ENCODE measurements around the gene QSOX2.

Gene QSOX2

GRCh38 chr9:136264441-136265405 is 19.1 kb upstream of the QSOX2 start:
- DNase-seq: no peak

GRCh38 chr9:136264031-136264430 is 18.4 kb upstream of the QSOX2 start:
- no peak for DNase-seq

GRCh38 chr9:136262671-136263178 is 17.1 kb upstream of the QSOX2 start:
- DNase-seq: no peak

- DNase-seq: no peak
Observed at GRCh38 chr9:136261686-136262430, 16.2 kb upstream of the QSOX2 start.

- no peak for DNase-seq
Observed at GRCh38 chr9:136260936-136261472, 15.4 kb upstream of the QSOX2 start.

GRCh38 chr9:136260521-136260920 is 14.9 kb upstream of the QSOX2 start:
- DNase-seq: no peak

- no peak for DNase-seq
Observed at GRCh38 chr9:136259836-136260235, 14.2 kb upstream of the QSOX2 start.

- no peak for DNase-seq
Observed at GRCh38 chr9:136259517-136259813, 13.9 kb upstream of the QSOX2 start.

GRCh38 chr9:136258786-136259516 is 13.3 kb upstream of the QSOX2 start:
- no peak for DNase-seq

GRCh38 chr9:136258299-136258625 is 12.7 kb upstream of the QSOX2 start:
- no peak for DNase-seq

- no peak for DNase-seq
Observed at GRCh38 chr9:136257381-136258298, 12.0 kb upstream of the QSOX2 start.

- DNase-seq: peak in 1 of 2 experiments; percentile 18
Observed at GRCh38 chr9:136255896-136256890, 10.6 kb upstream of the QSOX2 start.

- no peak for DNase-seq
Observed at GRCh38 chr9:136255166-136255538, 9.5 kb upstream of the QSOX2 start.

GRCh38 chr9:136254381-136255165 is 9.0 kb upstream of the QSOX2 start:
- DNase-seq: no peak

GRCh38 chr9:136253246-136254130 is 7.9 kb upstream of the QSOX2 start:
- no peak for DNase-seq

GRCh38 chr9:136252846-136253245 is 7.2 kb upstream of the QSOX2 start:
- no peak for DNase-seq

GRCh38 chr9:136252281-136252680 is 6.7 kb upstream of the QSOX2 start:
- no peak for DNase-seq

GRCh38 chr9:136251264-136252115 is 5.9 kb upstream of the QSOX2 start:
- DNase-seq: no peak
